Fibroblast of mammary gland (primary cell): ENCODE measurements around the gene ANAPC10.

Experiments used
- DNase-seq: peaks from one replicate; pipeline ENCODE4 v3.0.0-alpha.2; 2010; ENCODE audit warnings: low read depth
- H3K4me3 ChIP-seq: 2 replicates; pipeline ENCODE4 v1.5.1; 2011; ENCODE audit warnings: low read depth, mild to moderate bottlenecking, low read length, moderate library complexity; ENCODE audit not compliant: control insufficient read depth
- CTCF ChIP-seq: conservative IDR thresholded peaks from 2 replicates; pipeline ENCODE4 v1.5.1; 2011; ENCODE audit warnings: low read depth, low read length, inconsistent platforms; ENCODE audit not compliant: control insufficient read depth, insufficient read depth

Gene ANAPC10

GRCh38 chr4:145108128-145108527 lies 10.1 kb upstream of the ANAPC10 start:
- TF ChIP-seq CTCF = no peak
- no peak for DNase-seq
- no peak overlapping the region for H3K4me3 ChIP-seq

GRCh38 chr4:145107126-145107525 lies 9.1 kb upstream of the ANAPC10 start:
- DNase-seq = no peak
- H3K4me3 ChIP-seq = no peak overlapping the region
- TF ChIP-seq CTCF = no peak

- H3K4me3 ChIP-seq = no peak overlapping the region
- DNase-seq = no peak
- TF ChIP-seq CTCF = no peak
Observed at GRCh38 chr4:145103496-145103895, 5.5 kb upstream of the ANAPC10 start.

GRCh38 chr4:145102619-145103018 lies 4.6 kb upstream of the ANAPC10 start:
- TF ChIP-seq CTCF = no peak
- H3K4me3 ChIP-seq = no peak overlapping the region
- no peak for DNase-seq

- H3K4me3 ChIP-seq = no peak overlapping the region
- TF ChIP-seq CTCF = no peak
- DNase-seq = peak; percentile 13
Observed at GRCh38 chr4:145101091-145101490, 3.1 kb upstream of the ANAPC10 start.

- DNase-seq = no peak
- peak overlapping the region; percentile 92 for H3K4me3 ChIP-seq
Observed at GRCh38 chr4:145099653-145100052, 1.7 kb upstream of the ANAPC10 start.

GRCh38 chr4:145098675-145099037 lies 660 bp upstream of the ANAPC10 start:
- DNase-seq = peak; percentile 75
- TF ChIP-seq CTCF = no peak

More at GRCh38 chr4:145099653-145100052, 1.7 kb upstream of the ANAPC10 start:
- no peak for TF ChIP-seq CTCF

More at GRCh38 chr4:145098675-145099037, 660 bp upstream of the ANAPC10 start:
- peak overlapping the region; percentile 92 for H3K4me3 ChIP-seq
